ENCODE results near the gene DCC. TPM values are rescaled to one million over a fixed set of nuclear protein-coding genes. Genes with fewer than 3 reads are reported as not detected.

Gene DCC
- total RNA-seq, 4 donors from 2014 or later: 0.27 to 2.5 TPM; not detected in 2

GRCh38 chr18:52484977-52485376, 145.0 kb downstream of the DCC start:
- in situ Hi-C loops (cut with MboI; ENCODE audit: low pct_ligation_motif_present in 1 of 4, low pct_unique_long_range_greater_than_20kb in 1 of 4, low sequenced_read_pairs in 3 of 4) (no loop called here), intact Hi-C loops (cut with DNase I; ENCODE audit: low total_unique reads) (no loop called here)
- Histone ChIP-seq H3K9me3 (no peaks in the 10 kb centered on the region), H3K27ac (no peak overlapping the region), H3K36me3 (no peaks in the 10 kb centered on the region), H3K4me1 (no peaks in the 10 kb centered on the region), H3K4me3 (no peak overlapping the region), H3K27me3 (no peaks in the 10 kb centered on the region)
- 55 to 59% methylated on average over 2 of the region's 2 CpGs for WGBS, 2 donors (ENCODE audit: low coverage in 1 of 2)
- DNase-seq: no peak
- TF ChIP-seq CTCF (IDR thresholded peaks at IDR 0.05) (no peak), POLR2AphosphoS5 (IDR thresholded peaks at IDR 0.05) (no peak), POLR2A (IDR thresholded peaks at IDR 0.05) (no peak), EP300 (IDR thresholded peaks at IDR 0.05; ENCODE audit: low read depth) (no peak)

GRCh38 chr18:52486052-52486451, 146.1 kb downstream of the DCC start:
- H3K4me3 ChIP-seq: no peak overlapping the region
- in situ Hi-C loops (cut with MboI; ENCODE audit: low pct_ligation_motif_present in 1 of 4, low pct_unique_long_range_greater_than_20kb in 1 of 4, low sequenced_read_pairs in 3 of 4) (no loop called here), intact Hi-C loops (cut with DNase I; ENCODE audit: low total_unique reads) (no loop called here)
- H3K27me3 ChIP-seq: no peaks in the 10 kb centered on the region
- TF ChIP-seq EP300 (IDR thresholded peaks at IDR 0.05; ENCODE audit: low read depth) (no peak), CTCF (IDR thresholded peaks at IDR 0.05) (no peak), POLR2AphosphoS5 (IDR thresholded peaks at IDR 0.05) (no peak), POLR2A (IDR thresholded peaks at IDR 0.05) (no peak)
- WGBS, 2 donors (ENCODE audit: low coverage in 1 of 2): 92 to 93% methylated on average over 6 of the region's 6 CpGs
- no peaks in the 10 kb centered on the region for H3K36me3 ChIP-seq
- no peaks in the 10 kb centered on the region for H3K9me3 ChIP-seq
- DNase-seq: no peak
- H3K27ac ChIP-seq: no peak overlapping the region
- H3K4me1 ChIP-seq: no peaks in the 10 kb centered on the region

GRCh38 chr18:52489396-52490306, 149.7 kb downstream of the DCC start:
- Histone ChIP-seq H3K9me3 (peaks cover 6 to 8% of the 10 kb centered on the region in 2 donors), H3K4me3 (no peak overlapping the region), H3K27me3 (no peaks in the 10 kb centered on the region), H3K27ac (no peak overlapping the region), H3K4me1 (no peaks in the 10 kb centered on the region), H3K36me3 (no peaks in the 10 kb centered on the region)
- intact Hi-C loops (cut with DNase I; ENCODE audit: low total_unique reads) (no loop called here), in situ Hi-C loops (cut with MboI; ENCODE audit: low pct_ligation_motif_present in 1 of 4, low pct_unique_long_range_greater_than_20kb in 1 of 4, low sequenced_read_pairs in 3 of 4) (no loop called here)
- no peak for DNase-seq
- no peak for TF ChIP-seq POLR2A (IDR thresholded peaks at IDR 0.05)
- TF ChIP-seq CTCF (IDR thresholded peaks at IDR 0.05): no peak
- TF ChIP-seq EP300 (IDR thresholded peaks at IDR 0.05; ENCODE audit: low read depth): no peak
- TF ChIP-seq POLR2AphosphoS5 (IDR thresholded peaks at IDR 0.05): no peak
- 29 to 44% methylated on average over 4 of the region's 4 CpGs for WGBS, 2 donors (ENCODE audit: low coverage in 1 of 2)

GRCh38 chr18:52496426-52496825, 156.4 kb downstream of the DCC start:
- H3K27ac ChIP-seq: no peak overlapping the region
- no peaks in the 10 kb centered on the region for H3K36me3 ChIP-seq
- in situ Hi-C loops (cut with MboI; ENCODE audit: low pct_ligation_motif_present in 1 of 4, low pct_unique_long_range_greater_than_20kb in 1 of 4, low sequenced_read_pairs in 3 of 4) (no loop called here), intact Hi-C loops (cut with DNase I; ENCODE audit: low total_unique reads) (no loop called here)
- no peak for TF ChIP-seq POLR2AphosphoS5 (IDR thresholded peaks at IDR 0.05)
- no peak for TF ChIP-seq EP300 (IDR thresholded peaks at IDR 0.05; ENCODE audit: low read depth)
- TF ChIP-seq POLR2A (IDR thresholded peaks at IDR 0.05): no peak
- TF ChIP-seq CTCF (IDR thresholded peaks at IDR 0.05): no peak
- no peaks in the 10 kb centered on the region for H3K27me3 ChIP-seq
- H3K4me3 ChIP-seq: no peak overlapping the region
- no peaks in the 10 kb centered on the region for H3K4me1 ChIP-seq
- no peak for DNase-seq
- H3K9me3 ChIP-seq: peaks cover 6 to 8% of the 10 kb centered on the region in 2 donors

Measured in transverse colon (tissue), 4 donors.